Fibroblast of peridontal ligament (primary cell): ENCODE data around the gene SLC2A2.

Experiments
- DNase-seq: peaks from one replicate; pipeline ENCODE4 v3.0.0-alpha.2; 2010; ENCODE audit errors: extremely low read depth

SLC2A2 gene

DNA sequence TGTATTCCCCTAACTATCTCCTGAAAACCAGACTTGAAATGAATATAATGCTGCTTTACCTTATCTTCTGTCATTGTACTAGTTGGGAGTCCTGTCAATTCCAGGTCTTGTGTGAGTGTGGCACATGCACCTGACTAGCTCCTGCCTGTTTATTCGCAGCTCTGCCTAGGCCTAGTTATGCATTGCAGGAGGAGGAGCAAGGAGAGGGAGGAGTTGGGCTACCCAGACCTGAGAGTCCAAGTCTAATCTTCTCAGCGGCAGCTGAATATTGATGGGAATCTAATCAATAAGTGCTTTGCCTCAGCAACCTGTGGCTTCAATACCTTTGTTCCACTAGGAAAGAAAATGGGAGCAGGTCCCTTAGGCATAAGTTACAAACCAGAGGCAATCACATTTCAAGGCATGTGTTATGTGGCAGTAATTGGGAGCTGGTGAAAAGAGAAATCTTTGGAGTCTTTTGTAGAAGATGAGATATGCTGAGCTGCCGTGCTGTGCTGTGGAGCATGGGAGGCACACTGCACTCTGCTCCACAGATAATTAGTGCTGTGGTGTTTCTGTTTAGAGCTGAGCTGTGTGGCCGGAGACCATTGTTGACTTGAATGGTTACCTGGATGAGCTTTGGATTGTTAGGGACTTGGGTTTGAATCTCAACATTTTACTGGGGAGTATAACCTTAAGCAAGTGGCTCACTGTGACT lies at the start of gene SLC2A2:
SLC2A2 (minus strand) TSS at position 124 of the 697 bp plus-strand sequence; CDS start at position 74, 50 bp downstream.
- DNase-seq, result no peak

DNA sequence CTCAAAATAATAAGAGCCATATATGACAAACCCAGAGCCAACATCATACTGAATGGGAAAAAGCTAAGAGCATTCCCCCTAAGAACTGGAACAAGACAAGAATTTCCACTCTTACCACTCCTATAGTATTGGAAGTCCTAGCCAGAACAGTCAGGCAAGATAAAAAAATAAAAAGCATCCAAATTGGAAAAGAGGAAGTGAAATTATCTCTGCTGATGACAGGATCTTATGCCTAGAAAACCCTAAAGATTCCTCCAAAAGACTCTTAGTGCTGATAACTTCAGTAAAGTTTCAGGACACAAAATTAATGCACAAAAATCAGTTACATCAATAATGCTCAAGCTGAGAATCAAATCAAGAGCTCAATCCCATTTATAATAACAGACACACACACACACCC lies 45.9 kb upstream of the SLC2A2 start:
- DNase-seq, result no peak

DNA sequence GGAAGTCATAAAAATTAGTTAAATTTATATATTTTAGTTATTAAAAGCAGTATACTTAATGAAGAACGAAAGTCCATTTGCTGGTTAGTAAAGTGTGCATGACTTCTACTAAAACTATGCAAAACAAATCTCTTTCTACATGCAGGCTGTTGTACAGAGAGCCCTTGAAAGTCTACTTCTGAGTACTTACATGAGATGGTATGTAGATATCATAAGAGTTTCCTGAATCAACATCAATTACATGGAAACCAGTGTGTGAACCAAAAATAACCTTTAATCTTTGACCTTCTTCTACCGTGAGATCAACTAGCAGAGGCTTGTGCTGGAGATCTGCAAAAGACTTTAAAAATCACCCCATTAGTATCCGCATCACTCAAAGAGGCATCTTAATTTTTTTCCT lies 42.1 kb upstream of the SLC2A2 start:
- DNase-seq, result no peak

DNA sequence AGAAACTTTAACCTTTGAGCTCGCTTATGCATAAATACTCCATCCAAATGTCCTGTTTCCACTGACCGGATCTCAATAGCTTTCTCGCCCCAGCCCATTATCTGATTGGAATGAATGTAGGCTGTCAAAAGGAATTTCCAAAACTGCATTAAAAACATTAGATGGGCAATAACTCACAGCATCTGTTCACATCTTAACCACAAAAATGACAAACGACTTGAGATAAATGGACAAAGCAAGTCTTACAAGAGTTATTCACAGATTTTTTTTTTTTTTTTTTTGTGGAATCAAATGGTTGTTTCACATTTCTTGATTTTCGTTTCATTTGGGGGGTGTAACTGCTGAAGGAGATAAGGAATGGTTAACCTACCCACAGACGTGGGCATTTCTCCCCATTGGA lies 39.7 kb upstream of the SLC2A2 start:
- no peak for DNase-seq

GRCh38 chr3:171065732-171066131 lies 39.2 kb upstream of the SLC2A2 start:
- DNase-seq, result no peak

GRCh38 chr3:171064461-171064860 lies 37.9 kb upstream of the SLC2A2 start:
- no peak for DNase-seq

DNA sequence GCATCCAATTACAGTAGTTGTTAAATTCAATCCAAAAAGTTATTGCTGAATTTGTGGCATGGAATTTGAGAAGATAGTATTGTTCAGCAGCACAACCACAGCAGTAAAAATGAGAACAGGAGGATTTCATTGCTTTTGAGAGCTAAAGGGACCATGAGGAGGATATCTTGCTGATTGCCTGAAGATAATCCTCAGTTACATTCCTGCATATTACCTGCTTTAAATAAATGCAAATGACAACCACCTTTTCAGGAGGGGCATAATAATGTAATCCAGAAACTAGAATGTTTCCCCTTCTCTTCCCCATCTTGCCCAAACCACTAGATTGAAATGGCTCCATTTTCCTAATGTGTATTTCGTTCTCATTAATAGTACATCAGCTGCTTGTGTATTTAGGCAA lies 35.2 kb upstream of the SLC2A2 start:
- peak; percentile 5 for DNase-seq

DNA sequence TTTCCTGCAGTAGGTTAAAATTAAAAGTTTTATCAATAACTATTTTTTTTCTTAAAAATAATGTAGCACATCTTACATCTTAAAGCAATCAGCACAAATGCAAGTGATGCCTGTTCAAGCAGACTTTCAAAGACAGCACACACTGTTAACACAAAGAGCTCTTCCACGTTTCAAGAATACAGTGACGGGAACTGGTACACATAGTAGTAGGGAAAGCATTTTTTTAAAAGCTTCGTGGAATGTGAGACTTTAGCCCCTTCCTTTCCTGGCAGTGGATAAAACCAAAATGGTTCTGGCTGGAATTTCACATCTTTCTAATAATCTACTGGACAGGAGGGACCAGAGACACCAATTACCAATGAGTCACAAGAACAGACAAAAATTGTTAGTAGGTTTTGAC lies 33.5 kb upstream of the SLC2A2 start:
- DNase-seq, result no peak

DNA sequence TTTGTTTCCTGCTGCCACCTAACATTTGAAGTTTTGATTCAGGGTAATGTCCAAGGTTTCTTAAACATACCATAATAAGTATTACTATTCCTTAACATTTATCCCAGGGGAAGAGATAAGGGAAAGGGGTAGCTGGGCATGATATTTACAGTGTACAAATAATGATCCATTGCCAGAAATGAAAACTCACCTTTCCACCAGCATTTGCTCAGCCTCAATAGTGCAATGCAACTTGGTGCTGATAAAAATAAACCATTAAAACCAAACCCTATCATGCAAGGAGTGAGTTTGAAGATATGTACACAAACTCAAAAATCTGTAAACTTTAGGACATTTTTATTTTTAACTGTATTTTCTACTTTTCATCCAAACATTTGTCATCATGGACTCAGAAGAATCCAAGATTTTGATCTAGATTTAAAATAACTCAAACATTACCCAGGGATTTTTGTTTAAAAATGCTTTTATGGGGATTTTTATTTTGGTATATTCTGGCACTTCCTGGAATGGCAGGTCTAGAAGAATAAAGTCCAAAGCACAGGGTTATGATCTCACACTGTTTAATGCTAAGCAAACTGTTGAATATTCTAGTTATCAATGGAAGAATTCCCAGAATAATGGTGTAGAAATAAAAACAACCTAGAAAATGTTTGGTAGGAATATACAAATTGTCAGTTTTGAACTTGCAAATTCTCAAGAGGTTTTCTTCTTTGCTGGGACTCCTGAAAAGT lies 32.5 kb upstream of the SLC2A2 start:
- no peak for DNase-seq

GRCh38 chr3:171058058-171058457 lies 31.5 kb upstream of the SLC2A2 start:
- peak; percentile 71 for DNase-seq

GRCh38 chr3:171057072-171057471 lies 30.6 kb upstream of the SLC2A2 start:
- no peak for DNase-seq

DNA sequence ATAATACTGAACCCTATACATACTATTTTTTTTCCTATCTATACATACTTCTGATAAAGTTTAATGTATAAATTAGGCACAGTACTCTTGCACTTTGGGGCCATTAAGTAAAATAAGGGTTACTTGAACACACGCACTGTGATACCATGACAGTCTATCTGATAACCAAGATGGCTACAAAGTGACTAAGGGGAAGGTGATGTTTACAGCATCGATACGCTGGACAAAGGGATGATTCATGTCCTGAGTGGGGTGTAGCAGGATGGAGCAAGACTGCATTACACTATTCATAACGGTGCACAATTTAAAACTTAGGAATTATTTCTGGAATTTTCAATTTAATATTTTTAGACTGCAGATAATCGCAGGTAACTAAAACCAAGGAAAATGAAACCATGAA lies 30.0 kb upstream of the SLC2A2 start:
- no peak for DNase-seq

DNA sequence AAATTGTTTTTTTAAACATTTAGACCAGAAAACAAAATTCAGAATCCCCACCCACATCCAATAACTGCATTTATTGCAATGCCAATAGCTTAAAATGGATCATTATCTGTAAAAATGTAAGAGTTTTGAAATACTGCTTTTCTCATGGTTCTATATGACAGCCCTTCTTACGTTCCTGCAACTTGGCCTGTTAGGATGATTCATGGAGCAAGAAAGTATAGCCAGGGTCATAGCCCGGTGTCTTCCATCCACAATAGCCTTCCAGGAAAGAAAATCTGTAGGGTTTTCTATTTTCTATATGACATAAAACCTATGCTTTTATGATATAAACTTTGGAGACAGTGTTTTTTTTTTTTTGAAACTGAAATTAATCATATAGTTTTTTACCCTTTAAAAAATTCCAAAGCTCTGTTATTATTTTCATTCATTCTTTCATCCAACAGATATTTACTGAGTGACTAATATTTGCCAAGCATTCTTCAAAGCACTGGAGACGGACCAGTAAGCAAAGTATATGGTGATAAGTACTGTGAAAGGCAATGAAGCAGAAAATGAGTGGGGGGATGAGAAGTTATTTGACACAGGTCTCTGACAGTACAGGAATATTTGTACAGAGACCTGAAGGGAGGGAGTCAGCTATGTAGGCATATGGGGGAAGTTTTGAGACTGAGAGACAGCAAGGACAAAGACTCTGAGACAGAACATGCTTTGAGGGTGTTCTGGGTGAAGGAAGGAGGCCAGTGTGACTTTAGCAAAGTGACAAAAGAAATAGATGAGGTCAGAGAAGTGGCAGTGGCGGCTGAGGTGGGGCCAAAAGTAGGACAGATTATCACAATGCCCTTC lies 29.0 kb upstream of the SLC2A2 start:
- DNase-seq, result peak; percentile 20

DNA sequence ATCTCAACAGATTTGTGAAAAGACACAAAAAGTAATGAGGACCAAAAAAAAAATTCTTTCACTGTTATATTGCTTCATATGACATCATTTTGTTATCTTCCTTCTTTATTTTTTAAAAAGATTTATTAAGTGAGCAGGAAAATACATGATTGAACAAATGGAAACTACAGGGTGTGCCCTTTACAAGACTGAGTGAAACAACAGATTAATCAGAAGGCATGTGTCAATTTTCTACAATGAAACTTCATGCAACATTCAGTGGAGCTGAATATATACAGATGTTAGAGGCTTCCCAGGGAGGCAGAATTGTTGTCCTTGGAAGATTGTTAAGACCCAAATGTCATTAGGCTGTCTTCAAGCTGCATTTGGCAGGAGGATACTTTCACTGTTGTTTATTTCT lies 28.4 kb upstream of the SLC2A2 start:
- peak; percentile 31 for DNase-seq

DNA sequence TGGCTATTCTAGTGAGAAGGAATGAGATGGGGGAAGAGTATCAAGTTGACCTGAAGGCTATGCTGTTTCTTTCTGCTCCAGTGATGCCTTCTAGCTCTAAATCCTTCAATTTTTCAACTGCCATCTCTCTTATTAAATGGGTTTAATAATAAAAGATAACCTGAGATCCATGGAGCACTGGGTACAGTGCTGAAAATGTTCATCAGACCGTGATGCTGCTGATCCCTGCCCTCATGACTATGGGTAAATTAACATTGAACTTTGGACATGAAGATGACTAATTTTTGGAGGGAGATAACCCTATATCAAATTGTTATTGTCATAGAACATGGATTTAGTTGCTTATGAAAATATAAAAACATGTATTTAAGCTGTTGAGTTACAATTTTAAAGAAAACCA lies 27.7 kb upstream of the SLC2A2 start:
- DNase-seq, result no peak

DNA sequence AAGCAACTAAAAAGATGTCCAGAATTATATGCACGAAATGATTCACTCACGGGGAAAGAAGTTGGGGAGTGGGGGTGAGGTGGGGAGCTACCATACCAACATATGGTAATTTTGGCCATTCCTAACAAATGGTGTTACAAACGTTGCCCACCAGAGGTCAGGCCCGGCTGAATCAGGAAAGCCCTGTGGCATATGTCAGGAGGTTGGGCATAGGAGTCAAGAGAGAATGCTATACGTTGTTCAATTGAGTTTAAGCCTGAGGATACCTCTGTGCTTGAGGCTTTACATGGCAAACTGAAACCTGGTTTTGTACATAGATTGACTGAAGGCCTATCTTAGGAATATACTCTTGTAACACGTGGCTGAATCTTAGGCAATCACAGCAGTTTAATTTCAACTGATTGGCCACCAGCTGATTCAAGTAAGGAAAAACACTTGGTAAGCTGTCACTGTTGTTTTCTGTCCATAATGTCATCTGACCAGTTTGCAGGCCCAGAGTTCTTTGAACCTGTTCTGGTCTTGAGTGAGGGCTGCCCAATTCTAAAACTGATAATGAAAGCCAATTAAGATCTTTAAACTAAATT lies 23.4 kb upstream of the SLC2A2 start:
- peak; percentile 67 for DNase-seq

- DNase-seq, result no peak
Measured at GRCh38 chr3:171046760-171047159, 20.2 kb upstream of the SLC2A2 start.

GRCh38 chr3:171044835-171045793 lies 18.6 kb upstream of the SLC2A2 start:
- peak; percentile 73 for DNase-seq

GRCh38 chr3:171044384-171044783 lies 17.9 kb upstream of the SLC2A2 start:
- DNase-seq, result no peak

GRCh38 chr3:171039674-171040073 lies 13.2 kb upstream of the SLC2A2 start:
- DNase-seq, result peak; percentile 46

DNA sequence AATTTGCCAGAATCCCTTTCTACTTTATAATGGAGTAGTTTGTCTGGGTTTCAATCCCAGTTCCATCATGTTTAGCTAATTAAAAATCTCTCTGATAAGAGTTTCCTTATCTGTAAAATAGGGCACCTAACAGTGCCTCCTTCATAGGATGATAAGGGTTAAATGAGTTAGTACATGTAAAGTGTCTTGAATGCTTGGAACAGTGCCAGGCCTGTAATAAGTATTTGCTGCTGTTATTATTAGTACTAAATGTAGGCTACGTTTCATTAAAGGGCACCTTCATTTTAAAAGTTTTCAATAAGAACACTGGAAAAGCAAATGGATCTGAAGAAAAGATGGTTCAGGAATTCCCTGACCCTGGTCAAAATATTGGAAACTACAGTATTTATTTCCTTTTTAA lies 11.8 kb upstream of the SLC2A2 start:
- no peak for DNase-seq
